IPS-NIHi11 (cell line): ENCODE measurements around the gene AOC1.

ENCODE experiments used
- DNase-seq: peaks from one replicate; pipeline ENCODE4 v3.0.0; 2012; ENCODE audit warnings: mixed read lengths, low spot score

The AOC1 gene

DNA sequence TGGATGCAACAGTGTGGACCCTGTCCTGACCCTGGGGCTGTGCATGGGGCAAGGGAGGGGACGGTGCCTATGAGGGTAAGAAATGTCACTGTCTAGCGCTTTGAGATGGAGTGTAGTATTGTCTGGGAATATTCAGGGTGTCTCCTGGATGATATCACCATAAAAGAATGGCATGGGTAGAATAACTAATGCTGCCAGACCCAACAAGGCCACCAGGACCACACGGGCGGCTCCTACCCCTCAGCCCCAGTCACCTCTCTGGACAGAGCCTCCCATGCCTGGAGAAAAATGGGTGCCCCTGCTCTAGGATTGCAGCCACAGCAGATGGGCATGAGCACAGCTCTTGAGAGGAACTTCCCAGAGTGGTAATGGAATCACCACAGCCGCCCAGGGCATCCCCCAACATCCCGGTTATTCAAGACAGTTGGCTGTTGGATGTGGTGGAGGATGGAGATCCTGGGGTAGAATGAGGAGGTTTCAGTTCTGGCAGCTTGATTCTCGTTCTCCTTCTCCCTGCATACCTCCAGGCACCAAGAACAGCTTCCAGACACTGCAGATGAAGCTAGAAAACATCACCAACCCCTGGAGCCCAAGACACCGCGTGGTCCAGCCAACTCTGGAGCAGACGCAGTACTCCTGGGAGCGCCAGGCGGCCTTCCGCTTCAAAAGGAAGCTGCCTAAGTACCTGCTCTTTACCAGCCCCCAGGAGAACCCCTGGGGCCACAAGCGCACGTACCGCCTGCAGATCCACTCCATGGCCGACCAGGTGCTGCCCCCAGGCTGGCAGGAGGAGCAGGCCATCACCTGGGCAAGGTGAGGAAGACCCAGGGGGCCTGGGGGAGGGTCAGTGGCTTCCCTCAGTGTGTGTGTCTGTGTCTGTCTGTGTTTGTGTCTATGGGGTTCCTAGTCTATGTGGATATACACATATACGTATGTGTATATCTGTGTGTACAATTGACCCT lies 6.2 kb downstream of the AOC1 start:
- no peak for DNase-seq

GRCh38 chr7:150860291-150860977 lies 8.1 kb downstream of the AOC1 start:
- no peak for DNase-seq

DNA sequence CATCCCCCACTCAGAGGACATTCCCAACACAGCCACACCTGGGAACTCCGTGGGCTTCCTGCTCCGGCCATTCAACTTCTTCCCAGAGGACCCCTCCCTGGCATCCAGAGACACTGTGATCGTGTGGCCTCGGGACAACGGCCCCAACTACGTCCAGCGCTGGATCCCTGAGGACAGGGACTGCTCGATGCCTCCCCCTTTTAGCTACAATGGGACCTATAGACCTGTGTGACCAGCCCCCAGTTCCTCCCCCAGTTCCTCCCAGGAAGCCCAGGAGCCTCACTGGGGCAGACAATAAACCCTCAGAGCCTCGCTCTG lies 8.6 kb downstream of the AOC1 start:
- no peak for DNase-seq

- no peak for DNase-seq
These were observed 10.0 kb downstream of the AOC1 start for GRCh38 chr7:150862356-150862755.

GRCh38 chr7:150863946-150864345 lies 11.6 kb downstream of the AOC1 start:
- DNase-seq: no peak

GRCh38 chr7:150866932-150867564 lies 14.7 kb downstream of the AOC1 start:
- no peak for DNase-seq

DNA sequence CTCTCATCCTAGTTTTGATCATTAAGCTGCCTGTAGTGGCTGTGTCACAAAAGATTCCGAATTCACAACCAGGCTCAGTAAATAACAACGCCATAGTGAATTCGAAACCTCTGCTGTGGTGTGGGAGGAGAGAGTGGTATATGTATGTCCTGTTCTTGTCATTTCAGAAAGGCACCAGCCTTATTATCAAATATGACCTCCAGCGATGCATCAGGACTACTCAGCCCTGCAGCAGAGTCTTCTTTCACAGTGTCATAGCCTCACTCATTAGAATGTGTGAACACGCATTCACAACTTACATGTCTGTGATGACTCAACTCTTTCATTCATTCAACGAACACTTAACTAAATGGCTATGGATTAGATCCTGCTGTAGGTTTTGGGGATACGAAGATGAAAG lies 15.3 kb downstream of the AOC1 start:
- no peak for DNase-seq

- no peak for DNase-seq
These were observed 17.1 kb downstream of the AOC1 start for GRCh38 chr7:150869467-150869866.

DNA sequence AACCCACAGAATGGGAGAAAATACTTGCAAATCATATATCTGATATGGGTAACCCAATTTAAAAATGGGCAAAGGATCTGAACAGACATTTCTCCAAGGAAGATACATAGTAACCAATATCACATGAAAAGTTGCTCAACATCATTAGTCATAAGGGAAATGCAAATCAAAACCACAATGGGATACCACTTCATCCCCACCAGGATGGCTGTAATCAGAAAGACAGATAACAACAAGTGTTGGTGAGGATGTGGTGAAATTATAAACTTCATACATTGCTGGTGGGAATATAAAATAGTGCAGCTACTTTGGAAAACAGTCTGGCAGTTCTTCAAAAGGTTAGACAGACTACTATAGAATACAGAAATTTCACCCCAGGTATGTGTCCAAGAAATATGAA lies 19.3 kb downstream of the AOC1 start:
- DNase-seq: no peak

GRCh38 chr7:150874401-150875198 lies 22.3 kb downstream of the AOC1 start:
- no peak for DNase-seq

- no peak for DNase-seq
These were observed 23.5 kb downstream of the AOC1 start for GRCh38 chr7:150875791-150876190.

- DNase-seq: peak; percentile 95
These were observed 24.7 kb downstream of the AOC1 start for GRCh38 chr7:150876817-150877526.

DNA sequence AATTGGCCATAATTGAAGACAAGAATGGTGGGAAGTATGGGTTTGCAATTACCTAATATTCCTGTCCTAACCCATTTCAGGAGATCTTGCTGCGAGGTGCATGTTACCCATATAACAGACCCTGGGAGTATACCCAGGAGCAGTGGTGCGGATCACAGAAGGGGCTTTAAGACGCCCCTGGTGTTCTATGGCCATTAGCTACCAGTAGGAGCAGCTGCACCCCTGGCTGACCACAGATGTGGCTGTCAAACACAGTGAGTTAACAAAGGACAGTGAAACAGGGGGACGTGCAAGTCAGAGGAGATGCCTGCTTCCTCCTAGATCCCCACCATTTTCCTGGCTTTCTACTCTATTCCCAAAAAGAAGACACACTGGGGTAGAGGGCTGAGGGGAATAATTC lies 25.2 kb downstream of the AOC1 start:
- no peak for DNase-seq

GRCh38 chr7:150879345-150879744 lies 27.0 kb downstream of the AOC1 start:
- DNase-seq: no peak

DNA sequence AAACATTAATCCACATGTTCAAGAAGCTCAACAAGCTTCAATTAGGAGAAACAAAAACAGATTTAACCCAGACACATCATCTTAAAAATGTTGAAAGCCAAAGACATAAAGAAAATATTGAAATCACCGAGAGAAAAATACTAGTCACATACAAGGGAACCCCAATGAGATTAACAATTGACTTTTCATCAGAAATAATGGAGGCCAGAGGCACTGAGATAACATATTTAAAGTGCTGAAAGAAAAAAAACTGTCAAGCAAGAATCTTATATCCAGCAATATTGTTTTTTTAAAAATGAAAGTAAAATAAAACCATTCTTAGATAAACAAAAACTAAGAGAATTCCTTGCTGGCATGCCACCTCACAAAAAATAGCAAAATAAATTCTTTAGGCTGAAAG lies 28.9 kb downstream of the AOC1 start:
- no peak for DNase-seq

- no peak for DNase-seq
These were observed 38.7 kb downstream of the AOC1 start for GRCh38 chr7:150890853-150891584.

DNA sequence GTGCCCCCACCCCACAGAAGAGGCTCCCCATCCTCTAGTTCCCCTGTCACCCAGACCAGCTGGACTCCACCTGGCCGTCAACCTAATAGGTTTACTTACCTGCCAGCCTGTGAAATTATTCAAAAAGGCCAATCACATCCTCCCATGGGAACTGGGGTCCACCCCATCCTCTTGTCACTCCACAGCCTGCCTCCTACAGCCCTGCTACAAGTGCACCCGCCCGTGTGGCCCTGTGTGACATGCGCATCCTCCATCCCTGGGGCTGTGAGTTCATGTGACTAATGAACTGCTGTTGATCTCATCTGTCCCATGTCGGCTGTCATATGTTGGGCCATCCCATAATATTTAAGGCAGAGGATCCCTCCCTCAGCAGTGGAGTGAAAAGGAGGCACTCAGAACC lies 39.4 kb downstream of the AOC1 start:
- no peak for DNase-seq

DNA sequence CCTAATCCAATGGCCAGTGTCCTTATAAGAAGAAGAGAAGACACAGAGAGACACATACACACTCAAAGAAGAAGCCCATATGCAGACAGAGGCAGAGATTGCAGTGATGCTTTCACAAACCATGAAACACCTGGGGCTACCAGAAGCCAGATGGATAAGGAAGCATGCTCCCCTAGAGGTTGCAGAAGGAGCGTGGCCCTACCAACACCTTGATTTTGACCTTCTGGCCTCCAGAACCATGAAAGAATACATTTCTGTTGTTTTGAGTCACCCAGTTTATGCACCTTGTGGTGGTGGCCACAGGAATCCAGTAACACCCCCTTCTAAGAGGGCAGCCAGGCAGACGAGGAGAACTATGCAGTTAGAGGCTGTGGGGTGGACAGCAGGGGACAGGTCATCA lies 43.5 kb downstream of the AOC1 start:
- DNase-seq: no peak

- no peak for DNase-seq
These were observed 44.4 kb downstream of the AOC1 start for GRCh38 chr7:150896562-150897209.
